Adrenal gland (tissue), 12 donors: ENCODE measurements around the gene KCNT2. TPM values are rescaled to one million over a fixed set of nuclear protein-coding genes. Genes with fewer than 3 reads are reported as not detected.

ENCODE experiments used
- DNase-seq, 7 donors: peaks; one replicate each; pipeline ENCODE4 v3.0.0-alpha.2; 2019 to 2020
- H3K27ac ChIP-seq, 5 donors: fragments of 200-600 bp; sonication (generic) in 4 of 5; 1 replicate in 3 of 5; 2 replicates in 2 of 5; pipeline versions ENCODE4 v1.5.1 to v1.8.0; 2016 to 2020; ENCODE audit warnings: mild to moderate bottlenecking in 1 of 5
- H3K27me3 ChIP-seq: fragments of 200-600 bp; 2 replicates; pipeline ENCODE4 v1.8.0; 2021
- H3K36me3 ChIP-seq, 2 donors: fragments of 200-600 bp; replicated peaks in 1 of 2; 1 replicate in 1 of 2; 2 replicates in 1 of 2; pipeline versions ENCODE4 v1.5.1 to v1.8.0; 2018 to 2022
- H3K4me1 ChIP-seq, 2 donors: fragments of 200-600 bp; replicated peaks in 1 of 2; 1 replicate in 1 of 2; 2 replicates in 1 of 2; pipeline versions ENCODE4 v1.5.1 to v1.8.0; 2018 to 2021
- H3K4me3 ChIP-seq, 4 donors: fragments of 200-600 bp; sonication (generic) in 3 of 4; one replicate each; pipeline ENCODE4 v1.5.1; 2016 to 2018
- H3K9me3 ChIP-seq, 3 donors: fragments of 200-600 bp; sonication (generic) in 1 of 3; replicated peaks in 1 of 3; 1 replicate in 2 of 3; 2 replicates in 1 of 3; pipeline versions ENCODE4 v1.5.1 to v1.8.0; 2016 to 2021
- POLR2A ChIP-seq, 2 donors: fragments of 450-650 bp; IDR thresholded peaks; one replicate each; pipeline ENCODE4 v1.6.1; 2017; ENCODE audit warnings: antibody characterized with exemption in 2 of 2, mild to moderate bottlenecking in 2 of 2, moderate library complexity in 1 of 2
- WGBS, 4 donors: extraction: QIAGEN DNeasy Blood & Tissue Kit in 2 of 4; methylation state at CpG; one replicate each; pipeline versions ENCODE4 v1.1.5 to v1.1.7; 2013 to 2017; 5-methylcytosine and 5-hydroxymethylcytosine counted together
- intact Hi-C, 2 donors: fragments of 100-400 bp; cut with DNase I; formaldehyde crosslinking; loops; one replicate each; pipeline versions ENCODE4 v1.14.1 to v1.15.0; 2022 to 2023
- polyA plus RNA-seq, 3 donors: library from polyadenylated mRNA; stranded (reverse); fragments of 200-250 nt in 2 of 3; fragments of 350-450 nt in 1 of 3; fragmentation: Illumina TruSeq in 1 of 3; extraction: RNeasy Lipid Tissue Mini Kit (QIAGEN cat#74804) in 1 of 3; gene quantifications; one replicate each; pipeline ENCODE4 v1.2.3, GENCODE V29; 2013 to 2014
- total RNA-seq, 9 donors: library from RNA; depleted of rRNA in 4 of 9; stranded (reverse); fragments of >200 nt in 4 of 9; fragments of 120-200 nt in 1 of 9; fragmentation: NEBNext Ultra II Directional in 1 of 9; extraction: Animal tissue kit (Norgen Biotek cat#: 25700) in 1 of 9; gene quantifications; one replicate each; pipeline versions ENCODE4 v1.1.0 to v1.2.4, GENCODE V29; 2013 to 2023
- TF ChIP-seq, protein P1 (sequence below), 6 experiments: fragments of 450-650 bp in 4 of 6; fragments of 200-600 bp in 2 of 6; sonication (generic) in 1 of 6; IDR thresholded peaks; 1 replicate in 5 of 6; 2 replicates in 1 of 6; pipeline versions ENCODE4 v1.5.1 to v1.8.0; 2016 to 2021; ENCODE audit warnings: antibody characterized with exemption in 6 of 6, mild to moderate bottlenecking in 2 of 6, moderate library complexity in 1 of 6
- donor health status: healthy with polysubstance abuse.
- donor health status: Bipolar disorder and iron deficiency.
- donor health status: DM: yes; HTN: yes; CAD: no.
- donor health status: DM: no; HTN: no; CAD: no.
- donor health status: DM: no; HTN: no; CAD: no.
- donor health status: DM: yes; HTN: yes; CAD: no.

KCNT2 gene
- total and polyA plus RNA-seq, 12 donors = 0.54 to 4.0 (median 1.2) TPM

DNA sequence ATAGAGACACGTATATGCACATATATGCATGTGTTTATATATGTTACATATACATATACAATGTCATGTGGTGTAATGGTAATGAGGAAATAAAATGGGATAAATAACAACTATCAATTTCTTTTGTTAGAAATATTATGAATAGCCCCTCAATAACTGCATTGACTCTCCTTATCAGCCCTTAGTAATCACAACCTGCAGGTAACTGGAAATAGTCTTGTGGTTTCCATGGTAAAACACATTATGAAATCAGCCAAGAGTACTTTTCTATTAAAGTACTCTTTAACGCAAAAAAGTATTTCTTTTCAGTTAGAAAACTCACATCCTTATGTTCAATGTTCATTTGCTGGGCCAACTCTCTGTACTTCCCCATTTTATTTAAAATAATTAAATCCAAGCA, 105.8 kb downstream of the KCNT2 start:
- WGBS, 4 donors = 71 to 85% (median 79%) methylated on average over 2 of the region's 2 CpGs
- DNase-seq = no peak
- TF ChIP-seq, protein P1, sequence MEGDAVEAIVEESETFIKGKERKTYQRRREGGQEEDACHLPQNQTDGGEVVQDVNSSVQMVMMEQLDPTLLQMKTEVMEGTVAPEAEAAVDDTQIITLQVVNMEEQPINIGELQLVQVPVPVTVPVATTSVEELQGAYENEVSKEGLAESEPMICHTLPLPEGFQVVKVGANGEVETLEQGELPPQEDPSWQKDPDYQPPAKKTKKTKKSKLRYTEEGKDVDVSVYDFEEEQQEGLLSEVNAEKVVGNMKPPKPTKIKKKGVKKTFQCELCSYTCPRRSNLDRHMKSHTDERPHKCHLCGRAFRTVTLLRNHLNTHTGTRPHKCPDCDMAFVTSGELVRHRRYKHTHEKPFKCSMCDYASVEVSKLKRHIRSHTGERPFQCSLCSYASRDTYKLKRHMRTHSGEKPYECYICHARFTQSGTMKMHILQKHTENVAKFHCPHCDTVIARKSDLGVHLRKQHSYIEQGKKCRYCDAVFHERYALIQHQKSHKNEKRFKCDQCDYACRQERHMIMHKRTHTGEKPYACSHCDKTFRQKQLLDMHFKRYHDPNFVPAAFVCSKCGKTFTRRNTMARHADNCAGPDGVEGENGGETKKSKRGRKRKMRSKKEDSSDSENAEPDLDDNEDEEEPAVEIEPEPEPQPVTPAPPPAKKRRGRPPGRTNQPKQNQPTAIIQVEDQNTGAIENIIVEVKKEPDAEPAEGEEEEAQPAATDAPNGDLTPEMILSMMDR (IDR thresholded peaks at IDR 0.05) = no peak
- no peak for TF ChIP-seq POLR2A (IDR thresholded peaks at IDR 0.05)
- no peak overlapping the region for H3K4me3 ChIP-seq
- H3K27ac ChIP-seq = no peak overlapping the region
- no peaks in the 10 kb centered on the region for H3K27me3 ChIP-seq
- intact Hi-C loops = no loop called here
- H3K36me3 ChIP-seq = no peaks in the 10 kb centered on the region
- no peaks in the 10 kb centered on the region for H3K4me1 ChIP-seq
- no peaks in the 10 kb centered on the region for H3K9me3 ChIP-seq

DNA sequence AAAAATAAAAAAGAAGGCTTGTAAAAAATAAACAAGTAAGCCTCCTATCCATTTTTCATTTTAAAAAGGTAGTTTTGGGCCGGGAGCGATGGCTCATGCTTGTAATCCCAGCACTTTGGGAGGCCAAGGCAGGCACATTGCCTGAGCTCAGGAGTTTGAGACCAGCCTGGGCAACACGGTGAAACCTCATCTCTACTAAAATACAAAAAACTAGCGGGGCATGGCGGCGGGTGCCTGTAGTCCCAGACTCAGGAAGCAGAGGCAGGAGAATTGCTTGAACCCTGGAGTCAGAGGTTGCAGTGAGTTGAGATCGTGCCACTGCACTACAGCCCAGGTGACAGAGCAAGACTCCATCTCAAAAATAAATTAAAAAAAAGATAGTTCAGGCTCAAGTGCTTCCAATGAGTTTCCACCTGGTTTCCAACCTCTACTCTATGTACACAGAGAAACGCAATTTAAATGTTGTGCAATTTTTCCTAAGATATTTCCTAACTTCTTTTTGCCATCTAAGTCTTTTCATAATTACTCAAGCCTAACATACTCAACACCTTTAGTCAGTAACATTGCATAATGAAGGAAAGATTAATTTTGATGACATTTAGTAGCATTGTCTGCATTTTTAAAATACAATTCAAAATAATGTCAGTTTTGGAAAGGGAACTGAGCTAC, 106.3 kb downstream of the KCNT2 start:
- H3K27me3 ChIP-seq = no peaks in the 10 kb centered on the region
- WGBS, 4 donors = 81 to 87% (median 83%) methylated on average over 8 of the region's 8 CpGs

DNA sequence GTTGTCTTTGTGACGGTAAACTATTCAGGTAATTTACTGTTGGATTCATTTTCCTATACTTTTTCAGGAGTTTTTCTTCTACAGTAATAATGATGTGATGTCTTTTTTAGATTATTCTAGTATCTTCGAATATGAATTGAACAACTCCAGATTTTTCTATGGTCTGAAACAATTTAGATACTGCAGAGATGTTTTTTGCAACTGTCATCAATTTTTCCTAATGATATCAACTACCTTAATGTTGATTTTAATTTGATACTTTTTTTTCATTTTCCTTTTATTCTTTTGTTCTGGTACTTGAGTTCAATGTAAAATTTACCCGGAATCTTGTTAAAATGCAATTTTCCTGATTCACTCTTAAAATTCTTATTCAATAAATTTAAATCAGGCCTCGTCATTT, 110.4 kb downstream of the KCNT2 start:
- TF ChIP-seq POLR2A (IDR thresholded peaks at IDR 0.05) = no peak
- TF ChIP-seq, protein P1 (IDR thresholded peaks at IDR 0.05) = no peak
- Histone ChIP-seq H3K4me1 (no peaks in the 10 kb centered on the region), H3K9me3 (no peaks in the 10 kb centered on the region), H3K27ac (no peak overlapping the region), H3K4me3 (no peak overlapping the region), H3K27me3 (no peaks in the 10 kb centered on the region), H3K36me3 (no peaks in the 10 kb centered on the region)
- 74 to 81% (median 76%) methylated on average over 4 of the region's 4 CpGs for WGBS, 4 donors
- intact Hi-C loops = no loop called here
- DNase-seq = no peak

More for the DNA sequence above, 106.3 kb downstream of the KCNT2 start:
- intact Hi-C loops = no loop called here
- Histone ChIP-seq H3K4me3 (no peak overlapping the region), H3K27ac (no peak overlapping the region), H3K4me1 (no peaks in the 10 kb centered on the region), H3K36me3 (no peaks in the 10 kb centered on the region), H3K9me3 (no peaks in the 10 kb centered on the region)
- DNase-seq = no peak
- TF ChIP-seq POLR2A (IDR thresholded peaks at IDR 0.05) = no peak
- TF ChIP-seq, protein P1 (IDR thresholded peaks at IDR 0.05) = no peak

DNA sequence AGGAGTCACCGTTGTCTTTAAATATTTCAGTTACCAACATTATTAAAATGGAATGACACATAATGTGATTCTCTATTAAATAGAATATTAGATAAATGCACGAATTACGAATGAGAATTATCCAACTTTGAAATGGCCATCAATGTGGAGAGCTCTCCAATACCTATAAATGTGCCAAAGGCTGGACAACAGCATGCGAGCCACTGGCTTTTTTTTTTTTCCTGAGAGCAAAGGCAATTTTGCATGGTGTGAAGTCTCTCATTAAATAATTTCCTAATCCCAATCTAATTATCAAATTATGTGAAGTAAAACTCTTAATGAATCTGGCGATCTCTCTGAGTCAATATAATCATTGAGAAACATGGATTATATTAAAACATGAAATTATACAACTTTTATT, 113.5 kb downstream of the KCNT2 start:
- WGBS, 4 donors = 79 to 90% (median 85%) methylated on average over 5 of the region's 5 CpGs
- no peak for TF ChIP-seq POLR2A (IDR thresholded peaks at IDR 0.05)
- TF ChIP-seq, protein P1 (IDR thresholded peaks at IDR 0.05) = no peak
- no peak for DNase-seq
- Histone ChIP-seq H3K36me3 (no peaks in the 10 kb centered on the region), H3K9me3 (no peaks in the 10 kb centered on the region), H3K27me3 (no peaks in the 10 kb centered on the region), H3K27ac (no peak overlapping the region), H3K4me3 (no peak overlapping the region), H3K4me1 (no peaks in the 10 kb centered on the region)
- intact Hi-C loops = no loop called here
